A673 (cell line): ENCODE measurements around the gene PSTK. TPM values are rescaled to one million over a fixed set of nuclear protein-coding genes. Genes with fewer than 3 reads are reported as not detected.

ENCODE experiments used
- Bru-seq: library from RNA; stranded (reverse); fragments of 400-500 nt; gene quantifications from one replicate; lab custom pipeline; 2021; lab: Mats Ljungman, UMichigan
- BruChase-seq, 2 experiments: library from RNA; stranded (reverse); fragments of 400-500 nt; gene quantifications; one replicate each; lab custom pipeline; 2021; lab: Mats Ljungman, UMichigan
- BruUV-seq: library from RNA; stranded (reverse); fragments of 400-500 nt; replicated peaks from 2 replicates; lab custom pipeline; 2021; lab: Mats Ljungman, UMichigan
- CTCF ChIA-PET: fragments of 300-600 bp; sonication (Branson Sonifier 250); formaldehyde crosslinking; loops from one replicate; lab custom pipeline; 2022; ENCODE audit warnings: antibody characterized with exemption; lab: Charles Lee
- POLR2A ChIA-PET: fragments of 300-600 bp; sonication (Branson Sonifier 250); formaldehyde crosslinking; loops from one replicate; lab custom pipeline; 2022; ENCODE audit warnings: antibody characterized with exemption; ENCODE audit not compliant: low non-redundant PET; lab: Charles Lee
- DNase-seq: peaks from one replicate; pipeline ENCODE4 v3.0.0-alpha.2; 2015; ENCODE audit warnings: low spot score
- H3K27ac ChIP-seq: fragments of 200-600 bp; sonication (generic); 2 replicates; pipeline ENCODE4 v1.5.1; 2016; ENCODE audit warnings: mixed run types, low read depth, mild to moderate bottlenecking, mixed read lengths, antibody characterized with exemption, low read length; ENCODE audit not compliant: poor library complexity, severe bottlenecking
- H3K27me3 ChIP-seq: fragments of 200-600 bp; sonication (generic); replicated peaks from 2 replicates; pipeline ENCODE4 v1.6.1; 2017; ENCODE audit warnings: mixed run types, low read depth, mild to moderate bottlenecking, mixed read lengths, antibody characterized with exemption, low read length; ENCODE audit not compliant: insufficient read depth, poor library complexity
- H3K36me3 ChIP-seq: fragments of 200-600 bp; sonication (generic); 2 replicates; pipeline ENCODE4 v1.6.1; 2016; ENCODE audit warnings: mixed run types, mild to moderate bottlenecking, mixed read lengths, antibody characterized with exemption, low read length; ENCODE audit not compliant: insufficient read depth, poor library complexity, severe bottlenecking
- H3K4me1 ChIP-seq: fragments of 200-600 bp; sonication (generic); 2 replicates; pipeline ENCODE4 v1.6.1; 2017; ENCODE audit warnings: mixed run types, mild to moderate bottlenecking, mixed read lengths, antibody characterized with exemption, low read length; ENCODE audit not compliant: insufficient read depth, poor library complexity, severe bottlenecking
- H3K4me3 ChIP-seq: fragments of 200-600 bp; sonication (generic); 2 replicates; pipeline ENCODE4 v1.5.1; 2016; ENCODE audit warnings: low read depth, mixed run types, mild to moderate bottlenecking, mixed read lengths, low read length; ENCODE audit not compliant: poor library complexity, severe bottlenecking
- H3K9me3 ChIP-seq: fragments of 200-600 bp; sonication (generic); 2 replicates; pipeline ENCODE4 v1.6.1; 2016; ENCODE audit warnings: mixed run types, low read depth, mild to moderate bottlenecking, mixed read lengths, antibody characterized with exemption, low read length; ENCODE audit not compliant: poor library complexity, severe bottlenecking
- EZH2 ChIP-seq: fragments of 200-600 bp; sonication (generic); IDR thresholded peaks from 2 replicates; pipeline ENCODE4 v1.6.1; 2017; ENCODE audit warnings: borderline replicate concordance, low read depth, mild to moderate bottlenecking, mixed read lengths, antibody characterized with exemption, low read length; ENCODE audit not compliant: poor library complexity, severe bottlenecking
- intact Hi-C: fragments of 100-400 bp; cut with micrococcal nuclease; formaldehyde crosslinking; loops from one replicate; pipeline ENCODE4 v1.10.0; 2022; ENCODE audit not compliant: unreplicated experiment
- long read RNA-seq: library from polyadenylated mRNA; stranded (forward); transcript quantifications from one replicate; pipeline ENCODE4 v2.0.0, GENCODE V29; 2022
- total RNA-seq: library from RNA; stranded (reverse); gene quantifications from 2 replicates; pipeline ENCODE4 v1.2.3, GENCODE V29; 2021
- TF ChIP-seq, protein P1 (sequence below): fragments of 300-800, 200-600 bp; sonication (generic); conservative IDR thresholded peaks from 2 replicates; pipeline ENCODE4 v1.5.1; 2017; ENCODE audit warnings: low read depth, mild to moderate bottlenecking, antibody characterized with exemption, low read length, moderate library complexity, mixed read lengths

PSTK gene
- total RNA-seq = 4.5 and 5.7 TPM in 2 replicates
- Bru-seq, nascent RNA = percentile 63 among the genes with signal in this experiment
- BruChase-seq, experiment 1, labeled RNA remaining after a 2-hour chase = percentile 57 among the genes with signal in this experiment
- percentile 51 among the genes with signal in this experiment for BruChase-seq, experiment 2, labeled RNA remaining after a 6-hour chase
- long read RNA-seq, partial matches to known transcripts = 0 of 11 reads
- long read RNA-seq, other reads (novel, unspliced or antisense) = 6 of 11 reads

DNA sequence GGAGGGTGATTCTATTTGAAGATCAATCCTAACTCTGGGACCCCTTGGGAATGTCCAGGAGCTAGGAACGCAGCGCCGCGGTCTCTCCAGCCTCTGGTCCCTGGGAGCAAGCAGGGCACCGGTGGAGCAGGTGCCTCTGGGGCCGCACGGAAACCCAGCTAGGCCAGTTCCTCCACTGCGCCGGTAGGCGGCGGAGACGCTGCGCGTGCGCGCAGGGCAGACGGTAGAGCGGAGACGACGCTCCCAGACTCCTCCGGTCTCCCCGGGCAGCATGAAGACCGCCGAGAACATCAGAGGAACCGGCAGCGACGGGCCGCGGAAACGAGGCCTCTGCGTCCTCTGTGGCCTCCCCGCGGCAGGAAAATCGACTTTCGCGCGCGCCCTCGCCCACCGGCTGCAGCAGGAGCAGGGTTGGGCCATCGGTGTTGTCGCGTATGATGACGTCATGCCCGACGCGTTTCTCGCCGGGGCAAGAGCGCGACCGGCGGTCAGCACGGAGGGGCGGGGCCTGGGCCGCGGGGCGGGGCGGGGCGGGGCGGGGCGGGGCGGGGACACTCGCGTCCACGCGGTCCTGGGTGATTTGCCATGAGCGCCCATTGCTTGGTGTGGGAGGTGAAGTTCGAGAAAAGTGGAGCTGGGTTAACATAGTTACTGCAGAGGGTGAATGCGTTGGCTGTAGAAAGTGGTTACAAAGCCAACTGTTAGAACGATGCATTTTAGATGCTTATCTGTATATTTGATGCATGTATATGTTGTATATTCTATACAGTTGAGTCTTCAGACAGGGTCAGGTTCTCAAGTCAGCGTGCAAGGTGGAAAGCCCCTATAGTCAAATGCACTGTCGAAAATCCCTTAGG is at the start of gene PSTK:
Gene PSTK (plus strand): TSS at position 193 of the 857 bp plus-strand sequence. CDS start 79 bp downstream, at position 272.
- H3K36me3 ChIP-seq = no peaks in the 10 kb centered on the region
- DNase-seq = peak; percentile 90
- CTCF ChIA-PET = no interaction called here
- H3K27me3 ChIP-seq = no peaks in the 10 kb centered on the region
- H3K9me3 ChIP-seq = no peaks in the 10 kb centered on the region
- H3K4me1 ChIP-seq = peaks cover 4% of the 10 kb centered on the region
- intact Hi-C loops = no loop called here
- BruUV-seq = TSS peak; percentile 87
- H3K27ac ChIP-seq = peak within 1 kb of the TSS; percentile 98
- peak within 1 kb of the TSS; percentile 74 for H3K4me3 ChIP-seq
- POLR2A ChIA-PET = no interaction called here
- TF ChIP-seq, protein P1, sequence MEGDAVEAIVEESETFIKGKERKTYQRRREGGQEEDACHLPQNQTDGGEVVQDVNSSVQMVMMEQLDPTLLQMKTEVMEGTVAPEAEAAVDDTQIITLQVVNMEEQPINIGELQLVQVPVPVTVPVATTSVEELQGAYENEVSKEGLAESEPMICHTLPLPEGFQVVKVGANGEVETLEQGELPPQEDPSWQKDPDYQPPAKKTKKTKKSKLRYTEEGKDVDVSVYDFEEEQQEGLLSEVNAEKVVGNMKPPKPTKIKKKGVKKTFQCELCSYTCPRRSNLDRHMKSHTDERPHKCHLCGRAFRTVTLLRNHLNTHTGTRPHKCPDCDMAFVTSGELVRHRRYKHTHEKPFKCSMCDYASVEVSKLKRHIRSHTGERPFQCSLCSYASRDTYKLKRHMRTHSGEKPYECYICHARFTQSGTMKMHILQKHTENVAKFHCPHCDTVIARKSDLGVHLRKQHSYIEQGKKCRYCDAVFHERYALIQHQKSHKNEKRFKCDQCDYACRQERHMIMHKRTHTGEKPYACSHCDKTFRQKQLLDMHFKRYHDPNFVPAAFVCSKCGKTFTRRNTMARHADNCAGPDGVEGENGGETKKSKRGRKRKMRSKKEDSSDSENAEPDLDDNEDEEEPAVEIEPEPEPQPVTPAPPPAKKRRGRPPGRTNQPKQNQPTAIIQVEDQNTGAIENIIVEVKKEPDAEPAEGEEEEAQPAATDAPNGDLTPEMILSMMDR = peak; percentile 90
- TF ChIP-seq EZH2 = no peak

DNA sequence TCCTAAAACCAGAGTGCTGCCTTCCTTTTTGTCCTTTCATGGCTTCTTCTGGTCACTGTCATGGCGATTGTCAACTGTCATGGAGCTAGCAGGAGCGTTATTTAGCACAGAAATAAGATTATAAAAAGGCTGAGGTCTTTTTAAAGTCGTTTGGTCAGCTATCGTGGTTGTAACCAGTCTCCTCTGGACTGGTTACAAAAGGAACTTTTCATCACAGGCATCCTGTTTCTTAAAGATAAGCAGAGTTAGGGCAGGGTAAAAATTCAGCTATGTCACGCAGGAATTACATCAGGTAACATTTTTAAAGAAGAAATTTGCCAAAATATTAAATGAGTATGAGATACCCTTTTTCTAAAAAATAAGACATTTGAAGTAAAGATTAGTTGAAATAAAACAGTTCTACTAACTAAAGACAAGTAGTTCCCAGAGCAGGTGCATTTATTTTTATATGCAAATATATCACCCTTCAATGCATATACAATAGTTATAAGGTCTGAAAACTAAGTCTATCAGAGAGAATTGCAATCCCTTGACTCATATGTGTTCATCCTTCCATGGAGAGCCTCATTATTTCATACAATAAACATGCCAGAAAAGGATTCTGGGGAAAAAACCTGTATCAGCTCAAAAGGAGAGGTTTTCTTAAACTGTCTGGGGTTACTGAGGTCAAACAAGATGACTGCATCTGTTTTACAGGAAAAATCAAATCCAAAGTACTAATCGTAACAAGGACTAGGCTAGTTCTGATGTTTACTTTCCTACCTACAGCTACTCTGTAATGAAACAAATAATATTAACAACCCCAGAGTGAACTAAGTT is 48.9 kb upstream of the PSTK start:
- intact Hi-C loops = no loop called here
- H3K36me3 ChIP-seq = peaks cover 5% of the 10 kb centered on the region
- POLR2A ChIA-PET = no interaction called here
- no peaks in the 10 kb centered on the region for H3K9me3 ChIP-seq
- H3K27me3 ChIP-seq = no peaks in the 10 kb centered on the region
- TF ChIP-seq, protein P1 = no peak
- no peak for TF ChIP-seq EZH2
- BruUV-seq = no TSS peak
- no peak for DNase-seq
- no peaks in the 10 kb centered on the region for H3K4me1 ChIP-seq
- H3K4me3 ChIP-seq = no peak overlapping the region
- no peak overlapping the region for H3K27ac ChIP-seq
- CTCF ChIA-PET = no interaction called here

GRCh38 chr10:122939133-122939855 is 40.9 kb upstream of the PSTK start:
- H3K36me3 ChIP-seq = peaks cover 22% of the 10 kb centered on the region
- no peaks in the 10 kb centered on the region for H3K9me3 ChIP-seq
- H3K27me3 ChIP-seq = no peaks in the 10 kb centered on the region
- H3K27ac ChIP-seq = no peak overlapping the region
- POLR2A ChIA-PET = no interaction called here
- H3K4me3 ChIP-seq = no peak overlapping the region
- CTCF ChIA-PET = no interaction called here
- TF ChIP-seq EZH2 = no peak
- TF ChIP-seq, protein P1 = no peak
- no peak for DNase-seq
- no peaks in the 10 kb centered on the region for H3K4me1 ChIP-seq
- BruUV-seq = no TSS peak
- intact Hi-C loops = no loop called here
